Activated B cell treated with CpG ODN at 0.5 μM for 24 hours (primary cell): Measurements from ENCODE around the gene DGKA. TPM values are rescaled to one million over a fixed set of nuclear protein-coding genes. Genes with fewer than 3 reads are reported as not detected.
"Not testable (repeated sequence)": the region's sequence is repeated elsewhere in the genome, so short reads cannot be mapped to it uniquely, and the experiment has no call there.

Experiments
- ATAC-seq: fragments of 200-7000 bp; cut with Tn5 transposase; one replicate; pipeline ENCODE4 v1.10.0; 2021; ENCODE audit warnings: low read depth, mild to moderate bottlenecking, moderate library complexity
- CTCF ChIA-PET: fragments of 350-600 bp; sonication (Branson Sonifier 250); formaldehyde crosslinking; loops from one replicate; lab custom pipeline; 2021; ENCODE audit warnings: antibody characterized with exemption; lab: Charles Lee
- POLR2A ChIA-PET: fragments of 350-600 bp; sonication (Branson Sonifier 250); formaldehyde crosslinking; loops from one replicate; lab custom pipeline; 2021; ENCODE audit warnings: antibody characterized with exemption; lab: Charles Lee
- DNase-seq: peaks from one replicate; pipeline ENCODE4 v3.0.0; 2022
- H3K27ac Mint-ChIP-seq: one replicate; pipeline ENCODE4 v1.8.0; 2020; ENCODE audit warnings: mixed read lengths
- H3K27me3 Mint-ChIP-seq: one replicate; pipeline ENCODE4 v1.8.0; 2021; ENCODE audit warnings: mixed read lengths
- H3K36me3 Mint-ChIP-seq: one replicate; pipeline ENCODE4 v1.8.0; 2021; ENCODE audit warnings: low read depth, mixed read lengths
- H3K4me1 Mint-ChIP-seq: one replicate; pipeline ENCODE4 v1.8.0; 2021; ENCODE audit warnings: mixed read lengths
- H3K4me3 Mint-ChIP-seq: one replicate; pipeline ENCODE4 v1.8.0; 2020; ENCODE audit warnings: mild to moderate bottlenecking, mixed read lengths
- H3K9me3 Mint-ChIP-seq: one replicate; pipeline ENCODE4 v1.8.0; 2020; ENCODE audit warnings: mixed read lengths
- intact Hi-C: fragments of 100-400 bp; cut with micrococcal nuclease; formaldehyde crosslinking; loops from one replicate; pipeline ENCODE4 v1.15.1; 2024
- total RNA-seq: library from RNA; stranded (reverse); gene quantifications from 2 replicates; pipeline ENCODE4 v1.2.3, GENCODE V29; 2022
- TF ChIP-seq, protein P1 (sequence below): fragments of 200-600 bp; IDR thresholded peaks from one replicate; pipeline ENCODE4 v1.8.0; 2022; ENCODE audit warnings: antibody characterized with exemption, mild to moderate bottlenecking

DGKA gene
- total RNA-seq, 1 donor from 2014 or later = 95.9 TPM

DNA sequence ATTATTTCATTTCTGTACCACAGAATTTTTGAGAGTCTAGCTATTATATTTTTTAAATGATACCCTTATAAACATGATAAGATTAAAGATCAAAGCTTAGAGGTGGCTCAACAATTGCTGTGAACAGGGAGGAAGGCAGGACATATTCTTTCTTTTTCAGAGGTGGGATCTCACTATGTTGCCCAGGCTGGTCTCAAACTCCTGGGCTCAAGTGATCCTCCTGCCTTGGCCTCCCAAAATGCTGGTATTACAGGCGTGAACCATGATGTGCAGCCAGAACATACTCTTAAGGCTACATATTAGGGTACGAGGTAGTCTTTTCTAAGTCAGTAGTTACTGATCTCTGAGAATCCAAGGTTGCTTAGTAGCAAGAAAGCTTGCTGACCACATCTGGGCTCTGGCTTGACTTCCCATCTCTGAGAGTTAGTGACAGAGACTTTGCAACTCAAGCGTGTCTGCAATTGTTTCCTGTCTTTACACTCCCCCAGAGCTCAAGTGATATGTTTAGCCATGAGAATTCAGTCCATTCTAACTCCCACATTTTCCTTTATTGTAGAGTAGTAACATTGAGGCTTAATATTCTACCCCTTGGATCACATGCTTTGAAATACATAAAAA lies 51.5 kb downstream of the DGKA start:
- CTCF ChIA-PET = interaction anchor here (0.6 to 2.3 kb wide), 4 partner anchors 13 to 244 kb away, joined by 3 to 13 read pairs (median 4); partner anchors contain the start of gene SUOX
- no peaks in the 10 kb centered on the region for H3K9me3 Mint-ChIP-seq
- H3K36me3 Mint-ChIP-seq = peaks cover 61% of the 10 kb centered on the region
- H3K27ac Mint-ChIP-seq = no peak overlapping the region
- POLR2A ChIA-PET = interaction anchor here (0.6 to 3.2 kb wide), 9 partner anchors 8 to 1657 kb away, joined by 3 to 33 read pairs (median 5); partner anchors contain the start of gene RAB5B
- ATAC-seq (peak; percentile 78), DNase-seq (no peak)
- no peak overlapping the region for H3K4me3 Mint-ChIP-seq
- TF ChIP-seq, protein P1, sequence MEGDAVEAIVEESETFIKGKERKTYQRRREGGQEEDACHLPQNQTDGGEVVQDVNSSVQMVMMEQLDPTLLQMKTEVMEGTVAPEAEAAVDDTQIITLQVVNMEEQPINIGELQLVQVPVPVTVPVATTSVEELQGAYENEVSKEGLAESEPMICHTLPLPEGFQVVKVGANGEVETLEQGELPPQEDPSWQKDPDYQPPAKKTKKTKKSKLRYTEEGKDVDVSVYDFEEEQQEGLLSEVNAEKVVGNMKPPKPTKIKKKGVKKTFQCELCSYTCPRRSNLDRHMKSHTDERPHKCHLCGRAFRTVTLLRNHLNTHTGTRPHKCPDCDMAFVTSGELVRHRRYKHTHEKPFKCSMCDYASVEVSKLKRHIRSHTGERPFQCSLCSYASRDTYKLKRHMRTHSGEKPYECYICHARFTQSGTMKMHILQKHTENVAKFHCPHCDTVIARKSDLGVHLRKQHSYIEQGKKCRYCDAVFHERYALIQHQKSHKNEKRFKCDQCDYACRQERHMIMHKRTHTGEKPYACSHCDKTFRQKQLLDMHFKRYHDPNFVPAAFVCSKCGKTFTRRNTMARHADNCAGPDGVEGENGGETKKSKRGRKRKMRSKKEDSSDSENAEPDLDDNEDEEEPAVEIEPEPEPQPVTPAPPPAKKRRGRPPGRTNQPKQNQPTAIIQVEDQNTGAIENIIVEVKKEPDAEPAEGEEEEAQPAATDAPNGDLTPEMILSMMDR = no peak
- H3K4me1 Mint-ChIP-seq = peaks cover 32% of the 10 kb centered on the region
- no peaks in the 10 kb centered on the region for H3K27me3 Mint-ChIP-seq
- intact Hi-C loops = loop anchor here (1.0 kb wide), 1 partner anchor 8 kb away; the partner anchor contains the start of gene RAB5B

DNA sequence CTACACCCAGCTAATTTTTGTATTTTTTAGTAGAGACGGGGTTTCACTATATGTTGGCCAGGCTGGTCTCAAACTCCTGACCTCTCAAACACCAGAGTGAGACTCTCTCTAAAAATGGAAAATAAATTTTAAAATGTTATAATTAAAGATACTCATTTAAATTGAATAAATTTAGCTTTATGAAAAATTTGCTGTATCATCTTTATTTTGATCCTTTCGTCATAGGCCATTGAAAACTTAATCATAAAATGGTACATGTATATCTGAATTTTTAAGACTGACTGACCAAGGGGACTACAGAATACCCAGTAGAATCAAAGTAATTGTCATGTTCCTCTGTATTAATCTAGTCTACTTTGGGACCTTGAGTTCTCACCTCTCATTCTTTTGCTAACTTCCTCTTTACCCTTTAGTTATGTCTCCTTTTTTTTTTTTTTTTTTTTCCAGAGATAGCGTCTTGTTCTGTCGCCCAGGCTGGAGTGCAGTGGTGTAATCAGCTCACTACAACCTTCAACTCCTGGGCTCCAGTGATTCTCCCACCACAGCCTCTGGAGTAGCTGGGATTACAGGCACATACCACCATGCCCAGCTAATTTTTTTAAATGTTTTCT lies 52.4 kb downstream of the DGKA start:
- TF ChIP-seq, protein P1 = no peak
- POLR2A ChIA-PET = interaction anchor here (0.6 to 3.2 kb wide), 6 partner anchors 9 to 52 kb away, joined by 4 to 33 read pairs (median 4); partner anchors contain the start of gene RAB5B
- CTCF ChIA-PET = interaction anchor here (0.6 to 2.3 kb wide), 5 partner anchors 12 to 1174 kb away, joined by 3 to 13 read pairs (median 3); partner anchors contain the start of gene SUOX
- Mint-ChIP-seq H3K9me3 (no peaks in the 10 kb centered on the region), H3K27ac (peak overlapping the region; percentile 77), H3K4me3 (no peak overlapping the region), H3K4me1 (peaks cover 29% of the 10 kb centered on the region), H3K27me3 (no peaks in the 10 kb centered on the region), H3K36me3 (peaks cover 62% of the 10 kb centered on the region)
- intact Hi-C loops = no loop called here
- DNase-seq (no peak), ATAC-seq (peak; percentile 60)

DNA sequence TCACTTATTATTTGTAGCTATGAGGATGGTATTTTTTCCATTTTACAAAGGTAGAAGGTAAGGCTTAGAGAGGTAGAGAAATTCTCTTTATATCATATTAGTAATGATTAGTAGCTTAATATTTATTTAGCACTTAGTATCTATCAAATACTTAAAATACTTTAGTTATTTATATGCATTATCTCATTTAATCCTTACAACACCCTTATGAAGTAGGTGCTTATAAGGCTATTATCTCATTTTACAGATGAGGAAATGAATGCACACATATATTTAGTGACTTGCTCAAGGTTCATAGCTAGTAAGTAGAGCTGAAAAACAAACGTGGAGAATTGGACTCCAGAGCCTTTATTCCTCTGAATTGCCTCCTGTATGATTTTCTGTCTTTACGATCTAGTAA lies 53.9 kb downstream of the DGKA start:
- POLR2A ChIA-PET = interaction anchor here (2.0 to 3.2 kb wide), 2 partner anchors 10 kb away, joined by 11 to 18 read pairs; partner anchors contain the start of gene RAB5B
- CTCF ChIA-PET = interaction anchor here (0.9 to 3.5 kb wide), 2 partner anchors 11 kb away, joined by 3 to 18 read pairs; partner anchors contain the start of gene RAB5B
- ATAC-seq = no peak
- H3K27ac Mint-ChIP-seq = no peak overlapping the region
- DNase-seq = no peak
- H3K4me1 Mint-ChIP-seq = peaks cover 25% of the 10 kb centered on the region
- H3K4me3 Mint-ChIP-seq = no peak overlapping the region
- H3K36me3 Mint-ChIP-seq = peaks cover 62% of the 10 kb centered on the region
- H3K27me3 Mint-ChIP-seq = no peaks in the 10 kb centered on the region
- intact Hi-C loops = no loop called here
- H3K9me3 Mint-ChIP-seq = no peaks in the 10 kb centered on the region
- TF ChIP-seq, protein P1 = no peak

DNA sequence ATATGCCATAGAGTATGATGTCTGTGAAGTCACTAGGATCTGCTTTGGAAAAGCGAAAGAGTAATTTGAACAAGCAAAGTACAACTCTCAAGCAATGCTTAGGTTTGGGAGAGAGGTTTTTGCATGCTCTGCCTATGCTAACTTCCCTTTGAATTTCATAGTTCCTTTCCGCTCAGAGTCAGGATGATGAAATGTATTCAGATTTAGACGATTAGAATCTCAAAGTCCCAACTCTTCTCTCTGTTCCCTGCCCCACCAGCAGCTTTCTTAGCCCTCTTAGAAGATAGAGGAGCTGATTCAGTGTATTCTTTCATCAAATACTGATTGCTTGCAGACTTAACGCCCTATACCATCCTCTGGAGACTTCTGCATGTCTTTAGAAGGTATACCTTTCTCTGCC lies 54.4 kb downstream of the DGKA start:
- H3K36me3 Mint-ChIP-seq = peaks cover 63% of the 10 kb centered on the region
- no peak overlapping the region for H3K27ac Mint-ChIP-seq
- ChIA-PET POLR2A (interaction anchor here (2.0 to 3.2 kb wide), 2 partner anchors 10 to 11 kb away, joined by 11 to 18 read pairs; partner anchors contain the start of gene RAB5B), CTCF (interaction anchor here (0.9 to 3.5 kb wide), 2 partner anchors 11 kb away, joined by 3 to 18 read pairs; partner anchors contain the start of gene RAB5B)
- H3K9me3 Mint-ChIP-seq = no peaks in the 10 kb centered on the region
- TF ChIP-seq, protein P1 = no peak
- ATAC-seq (no peak), DNase-seq (no peak)
- no peak overlapping the region for H3K4me3 Mint-ChIP-seq
- H3K4me1 Mint-ChIP-seq = peaks cover 25% of the 10 kb centered on the region
- intact Hi-C loops = no loop called here
- no peaks in the 10 kb centered on the region for H3K27me3 Mint-ChIP-seq

DNA sequence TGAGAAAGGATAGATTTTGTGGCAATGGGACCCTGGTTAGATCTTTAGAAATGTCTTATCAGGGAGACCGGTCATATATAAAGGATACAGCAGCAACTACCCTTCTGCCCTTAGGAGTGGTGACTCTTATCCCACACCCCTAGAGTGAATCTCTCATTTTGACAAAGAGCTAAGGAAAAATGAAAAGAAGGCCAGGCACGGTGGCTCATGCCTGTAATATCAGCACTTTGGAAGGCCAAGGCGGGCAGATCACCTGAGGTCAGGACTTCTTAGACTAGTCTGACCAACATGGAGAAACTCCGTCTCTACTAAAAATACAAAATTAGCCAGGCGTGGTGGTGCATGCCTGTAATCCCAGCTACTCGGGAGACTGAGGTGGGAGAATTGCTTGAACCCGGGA lies 55.0 kb downstream of the DGKA start:
- H3K4me3 Mint-ChIP-seq, intact Hi-C loops, H3K27ac Mint-ChIP-seq, DNase-seq, H3K9me3 Mint-ChIP-seq, H3K27me3 Mint-ChIP-seq, ATAC-seq: not testable (repeated sequence)
- CTCF ChIA-PET = interaction anchor here (0.9 to 3.5 kb wide), 2 partner anchors 10 to 60 kb away, joined by 4 to 18 read pairs; no protein-coding TSS in a partner anchor
- POLR2A ChIA-PET = interaction anchor here (2.0 kb wide), 1 partner anchor 11 kb away, joined by 11 read pairs; the partner anchor contains the start of gene RAB5B
- Mint-ChIP-seq H3K36me3 (peaks cover 64% of the 10 kb centered on the region), H3K4me1 (peaks cover 25% of the 10 kb centered on the region)
